GM12878 (cell line): ENCODE results near the gene TBCE.

Experiments
- CEBPB ChIP-seq, 2 experiments: fragments of 150-350 bp in 1 of 2; IDR thresholded peaks; 2 replicates each; pipeline ENCODE4 v1.6.1; 2012 to 2014; ENCODE audit warnings: low read depth in 2 of 2, low read length in 2 of 2, borderline replicate concordance in 1 of 2, inconsistent platforms in 1 of 2
- CREM ChIP-seq: IDR thresholded peaks from 2 replicates; pipeline ENCODE4 v1.6.1; 2014; ENCODE audit warnings: antibody characterized with exemption, low read depth
- CTCF ChIP-seq, 3 experiments: IDR thresholded peaks in 2 of 3; conservative IDR thresholded peaks in 1 of 3; 2 replicates each; pipeline ENCODE4 v1.5.1; 2011; ENCODE audit warnings: low read depth in 3 of 3, low read length in 3 of 3, mild to moderate bottlenecking in 3 of 3, control low read depth in 2 of 3, moderate library complexity in 2 of 3, inconsistent platforms in 1 of 3, mixed read lengths in 1 of 3; ENCODE audit not compliant: control insufficient read depth in 2 of 3, insufficient read depth in 1 of 3; ENCODE audit errors: extremely low read depth in 1 of 3
- EZH2 ChIP-seq: IDR thresholded peaks from 2 replicates; pipeline ENCODE4 v1.6.1; 2012; ENCODE audit warnings: low read depth, mild to moderate bottlenecking, control low read depth, inconsistent platforms, low read length, borderline replicate concordance; ENCODE audit not compliant: control insufficient read depth
- JUND ChIP-seq: IDR thresholded peaks from 2 replicates; pipeline ENCODE4 v1.6.1; 2012; ENCODE audit warnings: low read depth, mild to moderate bottlenecking, low read length, improper control_type of control experiment, moderate library complexity
- PAX8 ChIP-seq: fragments of 450-650 bp; IDR thresholded peaks from 2 replicates; pipeline ENCODE4 v1.6.1; 2017; ENCODE audit warnings: mild to moderate bottlenecking, moderate library complexity
- POLR2A ChIP-seq: IDR thresholded peaks from 2 replicates; pipeline ENCODE4 v1.6.1; 2011; ENCODE audit warnings: low read depth, mild to moderate bottlenecking, low read length
- POU2F2 ChIP-seq: IDR thresholded peaks from 3 replicates; pipeline ENCODE4 v1.6.1; 2011; ENCODE audit warnings: low read depth, mild to moderate bottlenecking, low read length, borderline replicate concordance
- RAD21 ChIP-seq: IDR thresholded peaks from 2 replicates; pipeline ENCODE4 v1.6.1; 2011; ENCODE audit warnings: mild to moderate bottlenecking, low read depth, low read length, moderate library complexity; ENCODE audit not compliant: insufficient read depth
- SIN3A ChIP-seq: IDR thresholded peaks from 2 replicates; pipeline ENCODE4 v1.6.1; 2012; ENCODE audit warnings: low read depth, low read length, improper control_type of control experiment
- SMC3 ChIP-seq: IDR thresholded peaks from 2 replicates; pipeline ENCODE4 v1.6.1; 2011; ENCODE audit warnings: low read length, improper control_type of control experiment, borderline replicate concordance
- TAF1 ChIP-seq: IDR thresholded peaks from 2 replicates; pipeline ENCODE4 v1.6.1; 2011; ENCODE audit warnings: mild to moderate bottlenecking, low read depth, low read length, borderline replicate concordance
- USF1 ChIP-seq: IDR thresholded peaks from 2 replicates; pipeline ENCODE4 v1.6.1; 2011; ENCODE audit warnings: borderline replicate concordance, low read depth, mild to moderate bottlenecking, moderate library complexity, mixed read lengths, low read length; ENCODE audit not compliant: insufficient read depth; ENCODE audit errors: extremely low read length
- ZBTB33 ChIP-seq: fragments of 450-650 bp; IDR thresholded peaks from 2 replicates; pipeline ENCODE4 v1.6.1; 2017; ENCODE audit warnings: mild to moderate bottlenecking

GRCh38 chr1:235461954-235462353, 94.7 kb downstream of the TBCE start:
- TF ChIP-seq SMC3 (no peak), SIN3A (no peak), RAD21 (no peak), POLR2A (no peak), ZBTB33 (no peak), EZH2 (no peak), CTCF (IDR thresholded peaks at IDR 0.05 in 2 of 3, conservative IDR thresholded peaks at IDR 0.05 in 1 of 3; ENCODE audit: control insufficient read depth in 2 of 3, extremely low read depth in 1 of 3, insufficient read depth in 1 of 3, low read depth in 3 of 3, low read length in 3 of 3) (no peak), PAX8 (no peak), POU2F2 (no peak), TAF1 (no peak), USF1 (no peak), CREM (no peak), JUND (no peak), CEBPB (IDR thresholded peaks at IDR 0.05; ENCODE audit: borderline replicate concordance in 1 of 2, low read depth in 2 of 2, low read length in 2 of 2) (no peak)
